Measurements from ENCODE around the gene ABCC11.

ABCC11 gene

GRCh38 chr16:48272837-48273421 lies 25.6 kb upstream of the ABCC11 start:
- DNase-seq (ENCODE audit: low spot score): peak; percentile 76
- peak overlapping the region; percentile 73 to 85 for H3K27ac ChIP-seq
- TF ChIP-seq CTCF (IDR thresholded peaks at IDR 0.05): no peak
- peak overlapping the region; percentile 31 for H3K4me3 ChIP-seq

GRCh38 chr16:48271728-48272127 lies 24.4 kb upstream of the ABCC11 start:
- Histone ChIP-seq H3K27ac (peak overlapping the region; percentile 73 to 85), H3K4me3 (no peak overlapping the region)
- no peak for DNase-seq (ENCODE audit: low spot score)
- no peak for TF ChIP-seq CTCF (IDR thresholded peaks at IDR 0.05)

GRCh38 chr16:48269011-48269410 lies 21.7 kb upstream of the ABCC11 start:
- TF ChIP-seq CTCF (IDR thresholded peaks at IDR 0.05): no peak
- no peak overlapping the region for H3K4me3 ChIP-seq
- DNase-seq (ENCODE audit: low spot score): no peak

GRCh38 chr16:48262631-48263030 lies 15.3 kb upstream of the ABCC11 start:
- DNase-seq (ENCODE audit: low spot score): no peak
- Histone ChIP-seq H3K27ac (no peak overlapping the region), H3K4me3 (no peak overlapping the region)
- TF ChIP-seq CTCF (IDR thresholded peaks at IDR 0.05): no peak

More at GRCh38 chr16:48269011-48269410, 21.7 kb upstream of the ABCC11 start:
- no peak overlapping the region for H3K27ac ChIP-seq

GRCh38 chr16:48261569-48261968 lies 14.2 kb upstream of the ABCC11 start:
- no peak for TF ChIP-seq CTCF (IDR thresholded peaks at IDR 0.05)
- H3K27ac ChIP-seq: no peak overlapping the region
- no peak overlapping the region for H3K4me3 ChIP-seq
- no peak for DNase-seq (ENCODE audit: low spot score)

- no peak for DNase-seq (ENCODE audit: low spot score)
- no peak for TF ChIP-seq CTCF (IDR thresholded peaks at IDR 0.05)
- H3K27ac ChIP-seq: no peak overlapping the region
- H3K4me3 ChIP-seq: no peak overlapping the region
Measured at GRCh38 chr16:48256579-48257177, 9.3 kb upstream of the ABCC11 start.

- H3K27ac ChIP-seq: no peak overlapping the region
- no peak for TF ChIP-seq CTCF (IDR thresholded peaks at IDR 0.05)
- DNase-seq (ENCODE audit: low spot score): no peak
- no peak overlapping the region for H3K4me3 ChIP-seq
Measured at GRCh38 chr16:48252013-48252412, 4.7 kb upstream of the ABCC11 start.

All from coronary artery (tissue), 2 donors.